ENCODE measurements around the gene TIMM17B.
"Not testable (repeated sequence)": the region's sequence is repeated elsewhere in the genome, so short reads cannot be mapped to it uniquely, and the experiment has no call there.

TIMM17B gene

DNA sequence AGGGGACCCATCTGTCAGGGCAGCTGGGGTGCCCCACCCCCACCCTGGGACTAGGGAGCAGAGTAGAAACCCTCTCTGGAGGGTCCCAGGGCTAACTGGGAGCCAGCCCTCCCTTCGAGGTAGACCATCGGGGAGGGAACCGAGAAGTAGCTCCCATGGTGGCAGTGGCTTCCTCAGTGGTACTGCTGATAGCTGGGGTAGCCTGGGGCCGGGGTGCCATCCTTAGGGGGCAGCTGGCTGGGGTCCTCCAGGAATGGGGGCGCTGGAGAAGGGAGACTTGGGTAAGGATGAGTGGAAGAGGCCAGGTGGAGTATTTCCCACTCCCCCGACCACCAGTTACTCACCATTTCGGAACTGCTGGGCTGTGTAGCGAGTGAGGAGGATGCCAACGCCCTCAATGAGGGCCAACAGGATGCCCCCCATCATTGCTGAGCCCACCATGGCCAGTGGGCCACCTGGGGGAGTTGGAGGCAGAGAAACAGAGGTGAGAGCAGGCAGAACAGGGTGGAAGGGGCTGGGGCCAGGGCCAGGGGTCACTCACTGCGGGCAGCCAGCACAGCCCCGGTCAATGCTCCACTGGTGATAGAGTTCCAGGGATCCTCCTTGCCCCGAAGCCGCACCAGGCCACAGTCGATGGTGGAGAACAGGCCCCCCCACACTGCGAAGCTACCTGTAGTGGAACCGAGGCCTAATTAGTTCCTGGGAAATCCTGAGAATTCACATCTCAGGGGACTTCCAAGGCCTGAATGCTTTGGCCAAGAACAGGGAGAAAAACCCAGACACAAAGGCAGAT is 3.8 kb downstream of the TIMM17B start:
- no peak for DNase-seq

DNA sequence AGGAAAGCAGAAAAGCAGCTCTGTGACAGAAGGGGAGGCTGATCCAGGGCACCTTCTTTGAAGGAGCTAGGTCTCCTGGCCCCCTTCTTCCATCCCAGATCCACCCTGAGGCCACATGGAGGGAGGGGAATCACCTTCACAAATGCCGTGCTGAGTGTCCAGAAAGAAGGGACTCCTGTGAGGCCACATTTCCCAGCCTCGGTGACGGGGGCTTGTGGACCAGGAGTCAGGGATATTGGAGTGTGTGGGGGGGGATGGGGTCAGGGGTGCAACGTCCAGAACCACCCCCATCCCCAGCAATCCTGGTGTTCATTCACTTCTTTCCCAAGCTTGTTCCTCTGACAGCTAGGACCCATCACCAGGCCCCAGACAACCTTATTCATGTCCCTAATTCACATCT is 4.7 kb downstream of the TIMM17B start:
- DNase-seq: no peak

DNA sequence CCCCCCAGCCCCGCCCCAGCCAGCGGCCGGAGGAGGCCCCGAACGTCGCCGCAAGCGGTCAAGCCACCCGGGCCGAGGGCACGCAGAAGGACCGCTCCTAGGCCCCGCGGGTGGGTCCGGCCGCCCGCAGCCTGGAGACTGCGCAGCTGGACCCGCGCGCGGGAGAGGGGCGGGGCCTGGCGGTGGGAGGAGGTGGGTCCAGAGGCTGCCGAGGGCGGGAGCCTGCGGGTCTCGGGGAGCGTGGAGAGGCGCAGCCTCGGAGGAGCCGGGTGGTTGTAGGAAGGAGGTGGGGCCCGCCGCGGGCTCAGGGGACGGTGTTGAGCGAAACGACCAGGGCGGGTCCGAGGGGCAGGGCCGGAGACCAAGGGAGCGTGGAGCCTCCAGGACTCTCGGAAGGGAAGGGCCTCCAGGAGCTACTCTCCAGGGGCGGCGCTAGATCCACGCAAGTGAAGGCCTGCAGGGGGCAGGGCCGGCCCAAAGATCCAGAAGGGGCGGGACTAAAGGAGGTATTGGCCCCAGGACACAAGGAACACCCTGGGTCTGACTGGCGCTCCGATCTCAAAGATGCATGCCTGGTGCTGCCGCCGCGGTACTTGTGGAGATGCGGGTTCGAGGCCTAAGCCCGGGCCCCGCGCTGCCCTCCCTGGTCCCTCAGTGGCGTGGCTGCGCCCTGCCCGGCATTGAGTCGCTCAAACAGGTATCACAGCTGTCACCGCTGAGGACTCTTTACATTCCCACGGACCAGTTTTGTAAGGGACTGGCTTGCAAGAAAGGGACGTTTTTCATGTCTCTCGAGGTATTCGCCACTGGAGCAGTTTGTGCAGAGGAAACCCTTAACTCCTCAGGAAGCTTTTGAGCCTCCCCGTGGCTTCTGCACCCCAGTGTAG is 5.9 kb downstream of the TIMM17B start:
- peak; percentile 76 for DNase-seq

DNA sequence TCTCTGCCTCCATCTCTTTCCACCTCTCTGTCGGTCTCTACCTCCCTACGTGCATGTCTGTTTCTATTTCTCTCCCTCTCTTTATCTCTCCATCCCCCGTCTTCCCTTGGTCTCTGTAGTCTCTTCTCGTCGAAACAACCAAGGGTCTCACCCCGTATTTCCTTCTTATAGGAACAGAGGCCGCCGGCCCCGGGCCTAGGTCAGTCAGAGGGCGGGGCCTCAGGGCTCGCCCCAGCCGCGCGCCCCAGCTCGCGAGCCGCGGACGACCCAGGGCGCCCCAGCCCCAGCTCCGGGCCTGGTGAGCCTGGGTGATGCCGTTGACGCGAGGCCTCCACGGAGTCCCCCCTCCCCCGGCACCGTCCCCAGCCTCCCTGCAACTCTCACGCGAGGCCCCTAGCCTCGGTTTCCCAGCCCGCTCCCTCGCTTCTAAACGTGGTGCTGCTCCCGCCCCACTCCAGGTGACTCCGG is 6.6 kb downstream of the TIMM17B start:
- DNase-seq: no peak

DNA sequence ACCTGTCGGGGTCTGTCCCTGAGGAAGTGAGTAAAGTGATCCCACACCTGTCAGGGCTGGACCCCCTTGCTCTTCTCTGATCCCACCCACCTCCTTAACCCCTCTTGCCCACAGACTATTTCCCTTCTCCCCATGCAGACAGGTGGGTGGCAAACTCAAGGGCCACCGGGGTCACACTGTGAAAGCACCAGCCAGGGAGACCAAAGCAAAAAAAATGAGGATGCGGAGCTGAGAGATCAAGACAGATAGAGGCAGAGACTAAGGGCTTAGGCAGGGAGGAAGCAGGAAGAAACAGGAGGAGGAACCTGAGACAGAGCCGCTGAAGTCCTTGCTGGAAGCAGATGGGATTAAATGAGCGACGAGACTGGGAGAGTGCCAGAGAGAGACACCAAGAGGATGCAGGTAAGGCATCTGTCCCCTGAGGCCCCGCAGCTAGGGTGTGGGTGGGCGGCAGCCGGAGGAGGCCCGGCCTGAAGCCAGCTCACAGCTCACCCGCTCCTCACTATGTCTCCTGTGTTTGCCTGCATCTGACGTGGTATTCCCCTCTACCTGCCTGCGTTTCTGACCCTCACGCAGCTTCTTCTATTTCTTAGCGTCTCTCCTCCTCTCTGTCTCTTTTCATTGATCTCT is 7.2 kb downstream of the TIMM17B start:
- no peak for DNase-seq

DNA sequence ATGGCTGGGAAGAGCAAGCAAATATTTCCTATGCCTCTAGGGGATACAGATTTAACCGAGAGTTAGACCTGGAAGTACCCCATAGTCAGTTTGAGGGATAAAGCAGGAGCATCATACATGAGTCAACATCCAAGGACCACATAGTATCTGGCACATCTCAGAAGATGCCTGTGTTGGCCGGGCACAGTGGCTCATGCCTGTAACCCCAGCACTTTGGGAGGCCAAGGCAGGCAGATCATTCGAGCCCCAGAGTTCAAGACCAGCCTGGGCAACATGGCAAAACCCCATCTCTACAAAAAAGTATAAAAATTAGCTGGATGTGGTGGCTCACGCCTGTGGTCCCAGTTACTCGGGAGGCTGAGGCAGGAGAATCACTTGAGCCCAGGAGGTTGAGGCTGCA is 11.0 kb downstream of the TIMM17B start:
- not testable (repeated sequence) for DNase-seq

DNA sequence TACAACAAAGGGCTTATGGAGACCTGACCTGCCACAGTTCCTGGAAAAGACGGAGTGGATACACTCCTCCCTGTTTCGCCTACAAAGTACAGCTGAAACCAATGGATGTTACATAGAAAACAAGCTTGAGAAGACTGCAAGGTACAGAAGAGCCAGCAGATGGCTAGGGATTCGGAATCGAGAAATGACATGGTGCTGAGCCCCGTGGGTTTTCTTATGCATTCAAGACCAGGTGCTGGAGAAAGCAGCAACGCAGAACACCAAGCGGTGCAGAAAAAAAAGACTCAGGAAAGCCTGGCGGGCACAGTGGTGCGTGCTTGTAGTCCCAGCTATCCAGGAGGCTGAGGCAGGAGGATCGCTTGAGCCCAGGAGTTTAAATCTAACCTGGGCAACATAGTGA is 13.8 kb downstream of the TIMM17B start:
- no peak for DNase-seq

DNA sequence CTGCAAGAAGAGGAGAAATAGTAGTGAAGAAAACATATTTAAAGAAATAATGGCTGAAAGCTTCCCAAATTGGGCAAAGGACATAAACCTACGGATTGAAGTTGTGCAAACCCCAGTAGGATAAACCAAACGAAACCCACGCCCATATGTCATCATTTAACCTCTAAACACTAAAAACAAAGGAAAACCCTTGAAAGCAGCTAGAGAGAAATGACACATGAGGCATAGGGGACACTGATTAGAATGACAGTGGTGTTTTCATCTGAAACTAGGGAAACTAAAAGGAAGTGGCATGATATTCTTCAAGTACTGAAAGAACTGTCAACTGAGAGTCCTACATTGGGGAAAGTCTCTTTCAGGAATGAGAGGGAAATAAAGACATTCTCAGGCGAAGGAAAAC is 20.6 kb downstream of the TIMM17B start:
- DNase-seq: not testable (repeated sequence)

DNA sequence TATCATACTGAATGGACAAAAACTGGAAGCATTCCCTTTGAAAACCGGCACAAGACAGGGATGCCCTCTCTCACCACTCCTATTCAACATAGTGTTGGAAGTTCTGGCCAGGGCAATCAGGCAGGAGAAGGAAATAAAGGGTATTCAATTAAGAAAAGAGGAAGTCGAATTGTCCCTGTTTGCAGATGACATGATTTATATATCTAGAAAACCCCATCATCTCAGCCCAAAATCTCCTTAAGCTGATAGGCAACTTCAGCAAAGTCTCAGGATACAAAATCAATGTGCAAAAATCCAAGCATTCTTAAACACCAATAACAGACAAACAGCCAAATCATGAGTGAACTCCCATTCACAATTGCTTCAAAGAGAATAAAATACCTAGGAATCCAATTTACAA is 25.6 kb downstream of the TIMM17B start:
- DNase-seq: not testable (repeated sequence)

DNA sequence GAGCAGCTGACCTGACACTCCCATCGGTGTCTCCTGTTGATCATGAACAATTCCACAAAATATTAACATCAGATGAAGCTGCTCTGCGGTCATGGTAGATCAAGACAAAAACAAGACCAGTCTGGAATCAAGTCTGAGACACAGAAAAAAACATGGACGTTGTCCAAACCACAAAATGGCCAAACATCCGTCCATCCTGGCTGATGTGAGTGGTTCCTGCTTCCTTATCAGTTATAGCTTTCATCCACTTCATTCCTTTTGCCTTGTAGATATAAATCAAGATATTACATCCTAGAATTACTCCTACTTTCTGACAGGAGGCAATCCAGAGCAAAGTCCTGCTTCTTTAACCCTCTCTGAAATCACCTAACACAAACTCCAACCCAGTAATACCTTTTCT is 33.4 kb downstream of the TIMM17B start:
- DNase-seq: no peak

DNA sequence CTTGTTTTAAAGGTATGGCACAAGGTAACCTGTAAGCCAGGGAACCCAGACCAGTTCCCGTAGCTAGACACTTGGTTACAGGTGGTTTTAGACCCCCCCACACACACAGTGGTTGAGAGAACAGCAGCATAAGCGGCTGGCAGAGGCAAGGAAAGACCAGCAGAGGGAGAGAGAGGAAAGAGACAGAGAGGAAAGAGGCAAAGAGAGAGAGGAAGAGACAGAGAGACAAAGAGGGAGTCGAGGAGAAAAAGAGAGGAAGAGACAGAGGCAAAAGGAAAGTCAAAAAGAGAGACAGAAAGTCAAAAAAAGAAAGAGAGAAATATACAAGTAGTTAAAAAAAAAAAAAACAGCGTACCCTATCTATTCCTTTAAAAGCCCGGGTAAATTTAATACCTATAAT is 42.7 kb downstream of the TIMM17B start:
- no peak for DNase-seq

DNA sequence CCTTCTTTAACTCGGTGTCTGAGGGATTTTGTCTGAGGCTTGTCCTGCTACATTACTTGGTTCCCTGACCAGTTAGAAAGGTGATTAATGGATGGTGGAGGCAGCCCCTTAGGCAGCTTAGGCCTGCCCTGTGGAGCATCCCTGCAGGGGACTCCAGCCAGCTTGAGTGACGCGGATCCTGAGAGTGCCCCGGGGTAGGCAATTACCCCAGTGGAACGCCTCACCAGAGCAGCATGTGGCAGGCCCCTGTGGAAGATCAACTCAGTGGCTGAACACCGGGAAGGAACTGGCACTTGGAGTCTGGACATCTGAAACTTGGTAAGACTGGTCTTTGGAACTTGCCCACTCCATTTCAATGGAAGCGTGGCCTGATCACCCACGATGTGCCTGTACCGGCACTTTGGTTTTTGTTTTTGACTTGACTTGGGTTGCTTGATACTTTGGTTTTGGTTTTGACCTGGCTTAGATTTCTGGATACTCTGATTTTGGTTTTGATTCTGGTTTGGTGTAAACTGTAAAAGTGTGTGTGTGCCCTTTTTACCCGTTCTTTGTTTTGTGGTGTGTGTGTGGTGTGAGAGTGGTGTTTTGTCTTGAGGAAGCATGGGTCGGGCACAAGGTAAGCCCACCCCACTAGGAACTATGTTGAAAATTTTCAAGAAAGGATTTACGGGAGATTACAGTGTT is 43.3 kb downstream of the TIMM17B start:
- not testable (repeated sequence) for DNase-seq

DNA sequence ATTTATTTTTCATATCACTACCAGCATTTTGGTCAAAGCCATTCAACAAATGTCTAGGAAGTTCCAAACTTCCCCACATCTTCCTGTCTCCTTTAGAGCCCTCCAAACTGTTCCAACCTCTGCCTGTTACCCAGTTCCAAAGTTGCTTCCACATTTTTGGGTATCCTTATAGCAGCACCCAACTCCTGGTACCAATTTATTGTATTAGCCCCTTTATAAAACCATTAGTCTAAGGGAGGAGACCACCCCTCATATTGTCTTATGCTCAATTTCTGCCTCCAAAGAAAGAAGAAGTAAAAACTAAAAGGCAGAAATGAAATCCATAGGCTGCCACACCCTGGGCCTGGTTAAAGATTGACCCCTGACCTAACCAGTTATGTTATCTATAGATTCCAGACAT is 44.1 kb downstream of the TIMM17B start:
- DNase-seq: not testable (repeated sequence)

DNA sequence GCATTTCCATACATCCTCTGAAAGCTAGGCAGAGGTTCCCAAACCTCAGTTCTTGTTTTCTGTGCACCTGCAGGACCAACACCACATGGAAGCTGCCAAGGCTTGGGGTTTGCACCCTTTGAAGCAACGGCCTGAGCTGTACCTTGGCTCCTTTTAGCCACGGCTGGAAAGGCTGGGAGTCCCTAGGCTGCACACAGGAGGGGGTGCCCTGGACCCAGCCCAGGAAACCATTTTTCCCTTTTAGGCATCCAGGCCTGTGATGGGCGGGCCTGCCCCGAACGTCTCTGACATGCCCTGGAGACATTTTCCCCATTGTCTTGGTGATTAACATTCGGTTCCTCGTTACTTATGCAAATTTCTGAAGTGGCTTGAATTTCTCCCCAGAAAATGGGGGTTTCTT is 44.7 kb downstream of the TIMM17B start:
- DNase-seq: no peak

DNA sequence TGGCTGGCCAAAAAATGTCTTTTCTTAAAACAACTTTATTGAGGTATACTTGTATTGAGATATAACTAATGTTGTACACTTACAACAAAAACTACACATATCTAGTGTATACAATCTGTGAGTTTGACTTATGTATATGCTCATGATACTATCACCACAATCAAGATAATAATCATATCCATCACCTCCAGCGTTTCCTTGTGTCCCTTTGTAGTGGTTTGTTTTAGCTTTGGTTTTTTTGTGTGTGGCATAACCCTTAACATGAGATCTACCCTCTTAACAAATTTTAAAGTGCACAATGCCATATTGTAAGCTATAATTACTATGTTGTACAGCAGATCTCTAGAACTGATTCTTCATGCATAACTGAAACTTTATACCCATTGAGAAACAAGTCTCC is 48.7 kb downstream of the TIMM17B start:
- DNase-seq: no peak
